ACC112 (cell line): ENCODE results near the gene CCDC191.

ENCODE experiments used
- H2AFZ ChIP-seq: fragments of 200-600 bp; sonication (generic); one replicate; pipeline ENCODE4 v1.6.0; 2017; ENCODE audit warnings: antibody characterized with exemption, low read length; ENCODE audit not compliant: unreplicated experiment
- H3K27ac ChIP-seq: fragments of 200-600 bp; sonication (generic); 2 replicates; pipeline ENCODE4 v1.5.1; 2014; ENCODE audit warnings: low read depth, mild to moderate bottlenecking, antibody characterized with exemption, low read length, moderate library complexity
- H3K27me3 ChIP-seq: fragments of 200-600 bp; sonication (generic); 2 replicates; pipeline ENCODE4 v1.6.1; 2014; ENCODE audit warnings: mild to moderate bottlenecking, antibody characterized with exemption, low read length, moderate library complexity, mixed read lengths; ENCODE audit not compliant: insufficient read depth
- H3K36me3 ChIP-seq: fragments of 200-600 bp; sonication (generic); 2 replicates; pipeline ENCODE4 v1.6.1; 2016; ENCODE audit warnings: mild to moderate bottlenecking, antibody characterized with exemption, low read length, moderate library complexity, mixed read lengths; ENCODE audit not compliant: insufficient read depth
- H3K4me1 ChIP-seq: fragments of 200-600 bp; sonication (generic); one replicate; pipeline ENCODE4 v1.6.1; 2016; ENCODE audit warnings: low read length, mixed read lengths; ENCODE audit not compliant: insufficient read depth, unreplicated experiment, control insufficient read depth
- H3K4me3 ChIP-seq: fragments of 200-600 bp; sonication (generic); 2 replicates; pipeline ENCODE4 v1.5.1; 2014; ENCODE audit warnings: mild to moderate bottlenecking, low read depth, low read length
- H3K79me2 ChIP-seq: fragments of 200-600 bp; sonication (generic); one replicate; pipeline ENCODE4 v1.6.0; 2016; ENCODE audit warnings: low read length; ENCODE audit not compliant: control insufficient read depth, unreplicated experiment, insufficient read depth

CCDC191 gene

GRCh38 chr3:114020907-114021306, 35.4 kb downstream of the CCDC191 start:
- no peaks in the 10 kb centered on the region for H3K79me2 ChIP-seq
- no peak overlapping the region for H3K27ac ChIP-seq
- no peak overlapping the region for H3K4me3 ChIP-seq
- no peaks in the 10 kb centered on the region for H3K4me1 ChIP-seq
- H3K27me3 ChIP-seq = no peaks in the 10 kb centered on the region
- H3K36me3 ChIP-seq = no peaks in the 10 kb centered on the region
- no peak overlapping the region for H2AFZ ChIP-seq

- Histone ChIP-seq H3K36me3 (no peaks in the 10 kb centered on the region), H3K79me2 (no peaks in the 10 kb centered on the region), H3K4me1 (no peaks in the 10 kb centered on the region), H3K27me3 (no peaks in the 10 kb centered on the region), H3K4me3 (no peak overlapping the region), H2AFZ (no peak overlapping the region), H3K27ac (no peak overlapping the region)
Observed at GRCh38 chr3:114019486-114019885, 36.8 kb downstream of the CCDC191 start.

GRCh38 chr3:114014211-114014610, 42.1 kb downstream of the CCDC191 start:
- no peaks in the 10 kb centered on the region for H3K27me3 ChIP-seq
- H3K4me1 ChIP-seq = no peaks in the 10 kb centered on the region
- H2AFZ ChIP-seq = no peak overlapping the region
- H3K79me2 ChIP-seq = no peaks in the 10 kb centered on the region
- no peaks in the 10 kb centered on the region for H3K36me3 ChIP-seq
- H3K4me3 ChIP-seq = no peak overlapping the region
- no peak overlapping the region for H3K27ac ChIP-seq

DNA sequence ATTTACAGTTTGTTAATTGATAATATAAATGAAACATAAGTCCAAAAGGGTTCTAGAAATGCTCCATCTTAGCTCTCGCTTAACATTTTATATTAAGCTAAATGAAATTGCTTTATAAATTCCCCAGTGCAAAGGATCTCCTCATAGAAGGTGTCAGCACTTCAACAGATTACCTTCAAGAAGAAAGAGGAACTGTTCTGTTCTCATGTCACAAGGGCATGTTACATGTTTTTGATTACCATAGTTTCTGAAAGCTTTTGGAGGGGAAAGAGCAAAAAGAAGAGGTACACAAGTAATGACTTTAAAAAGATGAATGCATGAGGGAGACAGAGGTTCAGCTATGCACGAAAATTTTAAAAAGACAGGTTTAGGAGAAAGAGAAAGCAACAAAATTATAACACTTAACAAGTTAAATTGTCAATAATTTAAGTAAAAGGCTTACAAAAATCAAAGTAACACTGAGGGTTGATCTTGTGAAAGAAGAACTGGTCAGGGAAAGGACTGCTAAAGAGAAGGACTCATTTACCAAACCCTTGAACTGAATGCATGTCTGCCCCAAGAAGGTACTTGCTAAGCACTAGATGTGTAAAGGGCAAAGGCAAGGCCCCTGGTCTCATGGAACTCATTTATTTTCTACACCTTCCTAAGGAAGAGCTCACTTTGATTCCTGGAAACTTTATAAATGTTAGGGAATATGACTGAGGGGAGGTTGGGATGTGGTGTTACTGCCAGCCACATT, 45.1 kb downstream of the CCDC191 start:
- Histone ChIP-seq H3K27ac (no peak overlapping the region), H2AFZ (no peak overlapping the region), H3K4me3 (no peak overlapping the region), H3K4me1 (no peaks in the 10 kb centered on the region), H3K36me3 (no peaks in the 10 kb centered on the region), H3K79me2 (no peaks in the 10 kb centered on the region), H3K27me3 (no peaks in the 10 kb centered on the region)

- Histone ChIP-seq H3K36me3 (0 out of 2 replicates have a peak, but pooled peaks cover 4% of the 10 kb centered on the region), H2AFZ (no peak overlapping the region), H3K4me3 (no peak overlapping the region), H3K27me3 (no peaks in the 10 kb centered on the region), H3K79me2 (no peaks in the 10 kb centered on the region), H3K27ac (no peak overlapping the region), H3K4me1 (no peaks in the 10 kb centered on the region)
Observed at GRCh38 chr3:114005481-114005880, 50.8 kb downstream of the CCDC191 start.

- Histone ChIP-seq H3K27ac (no peak overlapping the region), H2AFZ (no peak overlapping the region), H3K4me3 (no peak overlapping the region)
Observed at GRCh38 chr3:113985541-113985940, 70.8 kb downstream of the CCDC191 start.

GRCh38 chr3:113983544-113983943, 72.8 kb downstream of the CCDC191 start:
- no peaks in the 10 kb centered on the region for H3K27me3 ChIP-seq
- H3K79me2 ChIP-seq = no peaks in the 10 kb centered on the region
- H2AFZ ChIP-seq = no peak overlapping the region

More at GRCh38 chr3:113985541-113985940, 70.8 kb downstream of the CCDC191 start:
- Histone ChIP-seq H3K4me1 (no peaks in the 10 kb centered on the region), H3K79me2 (no peaks in the 10 kb centered on the region), H3K36me3 (no peaks in the 10 kb centered on the region), H3K27me3 (no peaks in the 10 kb centered on the region)

GRCh38 chr3:113981803-113982202, 74.5 kb downstream of the CCDC191 start:
- Histone ChIP-seq H3K27ac (no peak overlapping the region), H2AFZ (no peak overlapping the region), H3K79me2 (no peaks in the 10 kb centered on the region)

More at GRCh38 chr3:113983544-113983943, 72.8 kb downstream of the CCDC191 start:
- H3K4me3 ChIP-seq = no peak overlapping the region
- H3K4me1 ChIP-seq = no peaks in the 10 kb centered on the region
- no peaks in the 10 kb centered on the region for H3K36me3 ChIP-seq
- no peak overlapping the region for H3K27ac ChIP-seq

DNA sequence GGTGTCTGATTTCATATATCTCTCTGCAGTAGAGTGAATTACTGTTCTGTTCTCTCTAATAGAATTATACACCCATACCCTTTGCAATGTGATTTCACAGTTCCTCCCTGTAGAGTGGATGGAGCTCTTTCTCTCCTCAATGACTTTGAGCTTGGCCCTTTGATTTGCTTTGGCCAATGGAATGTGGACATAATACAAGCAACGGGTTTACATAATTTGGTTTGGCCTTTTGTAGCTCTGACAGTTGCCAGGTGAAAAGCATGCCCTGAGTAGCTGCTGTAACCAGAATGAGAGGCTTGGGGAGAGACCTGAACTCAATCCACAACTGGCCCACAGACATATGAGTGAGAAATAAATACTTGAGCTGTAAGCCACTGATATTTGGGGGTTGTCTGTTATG, 76.4 kb downstream of the CCDC191 start:
- no peak overlapping the region for H3K27ac ChIP-seq
- no peaks in the 10 kb centered on the region for H3K79me2 ChIP-seq
- H3K27me3 ChIP-seq = no peaks in the 10 kb centered on the region
- no peaks in the 10 kb centered on the region for H3K4me1 ChIP-seq
- no peak overlapping the region for H2AFZ ChIP-seq
- no peaks in the 10 kb centered on the region for H3K36me3 ChIP-seq
- no peak overlapping the region for H3K4me3 ChIP-seq

More at GRCh38 chr3:113981803-113982202, 74.5 kb downstream of the CCDC191 start:
- Histone ChIP-seq H3K27me3 (no peaks in the 10 kb centered on the region), H3K4me3 (no peak overlapping the region), H3K36me3 (no peaks in the 10 kb centered on the region), H3K4me1 (no peaks in the 10 kb centered on the region)

GRCh38 chr3:113977822-113978221, 78.5 kb downstream of the CCDC191 start:
- no peak overlapping the region for H2AFZ ChIP-seq
- no peaks in the 10 kb centered on the region for H3K4me1 ChIP-seq
- H3K27ac ChIP-seq = no peak overlapping the region
- H3K79me2 ChIP-seq = no peaks in the 10 kb centered on the region
- H3K36me3 ChIP-seq = peaks cover 4% of the 10 kb centered on the region; the same call in 1 of the 2 replicates
- no peak overlapping the region for H3K4me3 ChIP-seq
- no peaks in the 10 kb centered on the region for H3K27me3 ChIP-seq

GRCh38 chr3:113968986-113969385, 87.3 kb downstream of the CCDC191 start:
- Histone ChIP-seq H3K4me1 (no peaks in the 10 kb centered on the region), H2AFZ (no peak overlapping the region), H3K36me3 (peaks cover 2% of the 10 kb centered on the region; the same call in 1 of the 2 replicates), H3K79me2 (no peaks in the 10 kb centered on the region), H3K27ac (no peak overlapping the region), H3K4me3 (no peak overlapping the region), H3K27me3 (no peaks in the 10 kb centered on the region)
